WTC11 (cell line): ENCODE measurements around the gene SHISA6.

Experiments
- AFF4 ChIP-seq: sonication (generic); formaldehyde crosslinking; IDR thresholded peaks from 2 replicates; pipeline ENCODE4 v1.8.1; 2023; ENCODE audit warnings: mild to moderate bottlenecking, missing genetic modification reagents, borderline replicate concordance
- CTCF ChIP-seq: fragments of 200-600 bp; IDR thresholded peaks from 2 replicates; pipeline ENCODE4 v1.8.0; 2022; ENCODE audit warnings: antibody characterized with exemption
- IRF2 ChIP-seq: sonication (generic); formaldehyde crosslinking; IDR thresholded peaks from 2 replicates; pipeline ENCODE4 v1.8.0; 2022; ENCODE audit warnings: low read depth, missing genetic modification reagents, borderline replicate concordance
- JAZF1 ChIP-seq: fragments of 250-450 bp; sonication (Bioruptor Pico); IDR thresholded peaks from 2 replicates; pipeline ENCODE4 v1.9.0; 2021; ENCODE audit warnings: moderate library complexity, mild to moderate bottlenecking, inconsistent platforms
- TEAD4 ChIP-seq: sonication (generic); formaldehyde crosslinking; IDR thresholded peaks from 2 replicates; pipeline ENCODE4 v1.8.0; 2022; ENCODE audit warnings: mild to moderate bottlenecking, missing genetic modification reagents
- ZNF423 ChIP-seq: fragments of 250-450 bp; sonication (Bioruptor Pico); IDR thresholded peaks from 2 replicates; pipeline ENCODE4 v2.1.2; 2022; ENCODE audit warnings: mild to moderate bottlenecking, moderate library complexity

GRCh38 chr17:11326492-11326891, 85.5 kb downstream of the SHISA6 start:
- TF ChIP-seq CTCF (no peak), ZNF423 (no peak), TEAD4 (no peak), JAZF1 (no peak), AFF4 (CRISPR knock-in tag) (no peak), IRF2 (no peak)
